Heart left ventricle (tissue), 16 donors: ENCODE measurements around the gene MARS1. TPM values are rescaled to one million over a fixed set of nuclear protein-coding genes. Genes with fewer than 3 reads are reported as not detected.
A peak's percentile ranks its signal among the peaks of the same experiment; 100 is the strongest.

Source experiments
- ATAC-seq, 4 donors: fragments of 200-7000 bp; cut with Tn5 transposase; one replicate each; pipeline ENCODE4 v1.9.1; 2020 to 2022; ENCODE audit warnings: moderate library complexity in 4 of 4, mild to moderate bottlenecking in 3 of 4, moderate number of reproducible peaks in 1 of 4
- DNase-seq, 5 donors: peaks; one replicate each; pipeline ENCODE4 v3.0.0-alpha.2; 2020
- H3K27ac ChIP-seq, 12 donors: fragments of 200-600 bp; sonication (generic) in 4 of 12; one replicate each; pipeline versions ENCODE4 v1.5.0 to v1.8.0; 2016 to 2022; ENCODE audit warnings: mild to moderate bottlenecking in 2 of 12
- H3K27me3 ChIP-seq, 9 donors: fragments of 200-600 bp; sonication (generic) in 2 of 9; one replicate each; pipeline versions ENCODE4 v1.5.1 to v1.8.0; 2016 to 2022; ENCODE audit warnings: mild to moderate bottlenecking in 3 of 9
- H3K36me3 ChIP-seq, 9 donors: fragments of 200-600 bp; sonication (generic) in 2 of 9; one replicate each; pipeline versions ENCODE4 v1.5.0 to v1.8.0; 2018 to 2022; ENCODE audit warnings: mild to moderate bottlenecking in 2 of 9
- H3K4me1 ChIP-seq, 12 donors: fragments of 200-600 bp; sonication (generic) in 4 of 12; one replicate each; pipeline versions ENCODE4 v1.5.0 to v1.8.0; 2016 to 2022; ENCODE audit warnings: mild to moderate bottlenecking in 3 of 12
- H3K4me3 ChIP-seq, 12 donors: fragments of 200-600 bp; sonication (generic) in 4 of 12; one replicate each; pipeline versions ENCODE4 v1.5.0 to v1.8.0; 2017 to 2022; ENCODE audit warnings: mild to moderate bottlenecking in 9 of 12, moderate library complexity in 4 of 12
- H3K9me3 ChIP-seq, 12 donors: fragments of 200-600 bp; sonication (generic) in 4 of 12; one replicate each; pipeline versions ENCODE4 v1.5.0 to v1.8.0; 2016 to 2022; ENCODE audit warnings: mild to moderate bottlenecking in 1 of 12
- POLR2A ChIP-seq, 2 donors: fragments of 450-650 bp; IDR thresholded peaks; one replicate each; pipeline ENCODE4 v1.6.1; 2017; ENCODE audit warnings: antibody characterized with exemption in 2 of 2, mild to moderate bottlenecking in 2 of 2, moderate library complexity in 2 of 2
- WGBS, 4 donors: extraction: QIAGEN DNeasy Blood & Tissue Kit in 2 of 4; methylation state at CpG; one replicate each; pipeline versions ENCODE4 v1.1.5 to v1.1.7; 2013 to 2018; 5-methylcytosine and 5-hydroxymethylcytosine counted together
- intact Hi-C, 10 donors: fragments of 100-400 bp; cut with DNase I; formaldehyde crosslinking; loops; one replicate each; pipeline versions ENCODE4 v1.11.1 to v1.14.2; 2022
- polyA plus RNA-seq, 2 donors: library from polyadenylated mRNA; stranded (reverse); fragments of 200-250 nt; gene quantifications; one replicate each; pipeline ENCODE4 v1.2.3, GENCODE V29; 2013
- total RNA-seq, 9 donors: library from RNA; depleted of rRNA in 2 of 9; stranded (reverse); fragments of >200 nt in 2 of 9; fragmentation: NEBNext Ultra II Directional in 3 of 9; extraction: Animal tissue kit (Norgen Biotek cat#: 25700) in 3 of 9; gene quantifications; one replicate each; pipeline versions ENCODE4 v1.1.0 to v1.2.4, GENCODE V29; 2016 to 2023
- TF ChIP-seq, protein P1 (sequence below), 12 donors: fragments of 200-600 bp; sonication (generic) in 4 of 12; IDR thresholded peaks; one replicate each; pipeline versions ENCODE4 v1.5.0 to v1.8.0; 2018 to 2022; ENCODE audit warnings: antibody characterized with exemption in 12 of 12, mild to moderate bottlenecking in 5 of 12
- donor health status: ischemic (EF 13 %, LVEDD 7.1; RV severe dilation, severe dysfunction).
- donor health status: healthy with polysubstance abuse.
- donor health status: DM: no; HTN: yes; CAD: no.
- donor health status: DM: no; HTN: no; CAD: no.
- donor health status: ischemic (EF 25% LVEDD 6.9; RV normal size, moderate dysfunction).
- donor health status: ischemic (EF 25% LVEDD 5.7; RV mildly dilated, moderate dysfunction).
- donor health status: healthy.
- donor health status: DM: yes; HTN: yes; CAD: no.
- donor health status: ischemic (EF 35%, LVEDD 5.7; RV mildly dilated, moderate dysfunction).
- donor health status: nonischemic (EF 11% LVEDD 7.7; RV severe dilation, severe dysfunction).
- donor health status: DM: yes; HTN: yes; CAD: no.
- donor health status: PGD.
- donor health status: ischemic (EF 29% LVEDD 5.4; RV normal size, mild dysfunction).
- donor health status: nonischemic (EF 23%, LVEDD 6.1; RV moderate dilation, normal function).

Gene MARS1
- total and polyA plus RNA-seq, 11 donors, result 36.8 to 109 (median 74.9) TPM

DNA sequence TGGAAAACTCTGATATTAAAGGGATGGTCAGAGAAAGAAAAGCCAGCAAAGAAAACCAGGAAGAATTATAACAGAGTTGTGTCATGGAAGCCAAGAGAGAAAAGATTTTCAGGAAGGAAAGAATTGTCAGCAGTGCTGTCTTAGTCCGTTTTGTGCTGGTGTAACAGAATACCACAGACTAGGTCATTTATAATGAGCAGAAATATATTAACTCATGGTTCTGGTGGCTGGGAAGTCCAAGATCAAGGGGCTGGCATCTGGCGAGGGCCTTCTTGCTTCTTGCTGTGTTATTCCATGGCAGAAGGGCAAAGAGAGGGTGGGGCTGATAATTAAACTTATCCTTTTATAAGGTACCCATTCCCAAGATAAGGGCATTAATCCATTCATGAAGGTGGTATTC is 39.2 kb upstream of the MARS1 start:
- no peaks in the 10 kb centered on the region for H3K36me3 ChIP-seq
- DNase-seq, result no peak
- H3K4me3 ChIP-seq, result no peak overlapping the region
- TF ChIP-seq POLR2A (IDR thresholded peaks at IDR 0.05), result no peak
- TF ChIP-seq, protein P1, sequence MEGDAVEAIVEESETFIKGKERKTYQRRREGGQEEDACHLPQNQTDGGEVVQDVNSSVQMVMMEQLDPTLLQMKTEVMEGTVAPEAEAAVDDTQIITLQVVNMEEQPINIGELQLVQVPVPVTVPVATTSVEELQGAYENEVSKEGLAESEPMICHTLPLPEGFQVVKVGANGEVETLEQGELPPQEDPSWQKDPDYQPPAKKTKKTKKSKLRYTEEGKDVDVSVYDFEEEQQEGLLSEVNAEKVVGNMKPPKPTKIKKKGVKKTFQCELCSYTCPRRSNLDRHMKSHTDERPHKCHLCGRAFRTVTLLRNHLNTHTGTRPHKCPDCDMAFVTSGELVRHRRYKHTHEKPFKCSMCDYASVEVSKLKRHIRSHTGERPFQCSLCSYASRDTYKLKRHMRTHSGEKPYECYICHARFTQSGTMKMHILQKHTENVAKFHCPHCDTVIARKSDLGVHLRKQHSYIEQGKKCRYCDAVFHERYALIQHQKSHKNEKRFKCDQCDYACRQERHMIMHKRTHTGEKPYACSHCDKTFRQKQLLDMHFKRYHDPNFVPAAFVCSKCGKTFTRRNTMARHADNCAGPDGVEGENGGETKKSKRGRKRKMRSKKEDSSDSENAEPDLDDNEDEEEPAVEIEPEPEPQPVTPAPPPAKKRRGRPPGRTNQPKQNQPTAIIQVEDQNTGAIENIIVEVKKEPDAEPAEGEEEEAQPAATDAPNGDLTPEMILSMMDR (IDR thresholded peaks at IDR 0.05), result no peak
- WGBS, 4 donors, result 84 to 93% (median 92%) methylated on average over 2 of the region's 2 CpGs
- intact Hi-C loops, result no loop called here
- no peaks in the 10 kb centered on the region for H3K27me3 ChIP-seq
- H3K27ac ChIP-seq, result no peak overlapping the region
- ATAC-seq, result no peak
- peaks cover 0 to 5% (median 0%) of the 10 kb centered on the region in 12 donors for H3K9me3 ChIP-seq
- peaks cover 0 to 21% (median 11%) of the 10 kb centered on the region in 12 donors for H3K4me1 ChIP-seq

DNA sequence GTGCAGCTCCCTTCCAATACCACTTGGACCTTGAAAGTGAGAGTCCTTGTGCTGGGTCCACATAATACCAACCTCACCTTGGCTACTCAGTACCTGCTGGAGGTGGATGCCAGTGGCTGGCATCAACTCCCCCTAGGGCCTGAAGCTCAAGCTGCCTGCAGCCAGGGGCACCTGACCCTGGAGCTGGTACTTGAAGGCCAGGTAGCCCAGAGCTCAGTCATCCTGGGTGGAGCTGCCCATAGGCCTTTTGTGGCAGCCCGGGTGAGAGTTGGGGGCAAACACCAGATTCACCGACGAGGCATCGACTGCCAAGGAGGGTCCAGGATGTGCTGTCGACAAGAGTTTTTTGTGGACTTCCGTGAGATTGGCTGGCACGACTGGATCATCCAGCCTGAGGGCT is 38.5 kb upstream of the MARS1 start:
- 95 to 100% (median 96%) methylated on average over 2 to 7 of the region's 7 CpGs; no CpG with 5 or more reads in 1 of the 4 donors for WGBS, 4 donors
- intact Hi-C loops, result no loop called here

DNA sequence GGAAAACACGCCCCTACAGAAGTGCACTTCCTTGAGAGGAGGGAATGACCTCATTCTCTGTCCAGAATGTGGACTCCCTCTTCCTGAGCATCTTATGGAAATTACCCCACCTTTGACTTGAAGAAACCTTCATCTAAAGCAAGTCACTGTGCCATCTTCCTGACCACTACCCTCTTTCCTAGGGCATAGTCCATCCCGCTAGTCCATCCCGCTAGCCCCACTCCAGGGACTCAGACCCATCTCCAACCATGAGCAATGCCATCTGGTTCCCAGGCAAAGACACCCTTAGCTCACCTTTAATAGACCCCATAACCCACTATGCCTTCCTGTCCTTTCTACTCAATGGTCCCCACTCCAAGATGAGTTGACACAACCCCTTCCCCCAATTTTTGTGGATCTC is 37.8 kb upstream of the MARS1 start:
- no peaks in the 10 kb centered on the region for H3K36me3 ChIP-seq
- 84 to 96% (median 89%) methylated on average over 3 of the region's 3 CpGs for WGBS, 4 donors
- no peak overlapping the region for H3K27ac ChIP-seq
- H3K4me3 ChIP-seq, result no peak overlapping the region
- intact Hi-C loops, result loop anchor here in 7 of 10 donors (5.0 to 10.0 kb wide), 3 partner anchors 175 to 188 kb away; no protein-coding TSS in a partner anchor
- H3K27me3 ChIP-seq, result no peaks in the 10 kb centered on the region
- peaks cover 0 to 21% (median 11%) of the 10 kb centered on the region in 12 donors for H3K4me1 ChIP-seq
- H3K9me3 ChIP-seq, result peaks cover 0 to 5% (median 0%) of the 10 kb centered on the region in 12 donors
- DNase-seq (no peak), ATAC-seq (no peak)
- no peak for TF ChIP-seq POLR2A (IDR thresholded peaks at IDR 0.05)
- TF ChIP-seq, protein P1 (IDR thresholded peaks at IDR 0.05), result no peak

More for the DNA sequence above, 38.5 kb upstream of the MARS1 start:
- no peak for DNase-seq
- H3K36me3 ChIP-seq, result no peaks in the 10 kb centered on the region
- H3K4me3 ChIP-seq, result no peak overlapping the region
- ATAC-seq, result no peak
- peaks cover 0 to 21% (median 11%) of the 10 kb centered on the region in 12 donors for H3K4me1 ChIP-seq
- no peak overlapping the region for H3K27ac ChIP-seq
- peaks cover 0 to 5% (median 0%) of the 10 kb centered on the region in 12 donors for H3K9me3 ChIP-seq
- no peak for TF ChIP-seq POLR2A (IDR thresholded peaks at IDR 0.05)
- TF ChIP-seq, protein P1 (IDR thresholded peaks at IDR 0.05), result no peak
- H3K27me3 ChIP-seq, result no peaks in the 10 kb centered on the region

DNA sequence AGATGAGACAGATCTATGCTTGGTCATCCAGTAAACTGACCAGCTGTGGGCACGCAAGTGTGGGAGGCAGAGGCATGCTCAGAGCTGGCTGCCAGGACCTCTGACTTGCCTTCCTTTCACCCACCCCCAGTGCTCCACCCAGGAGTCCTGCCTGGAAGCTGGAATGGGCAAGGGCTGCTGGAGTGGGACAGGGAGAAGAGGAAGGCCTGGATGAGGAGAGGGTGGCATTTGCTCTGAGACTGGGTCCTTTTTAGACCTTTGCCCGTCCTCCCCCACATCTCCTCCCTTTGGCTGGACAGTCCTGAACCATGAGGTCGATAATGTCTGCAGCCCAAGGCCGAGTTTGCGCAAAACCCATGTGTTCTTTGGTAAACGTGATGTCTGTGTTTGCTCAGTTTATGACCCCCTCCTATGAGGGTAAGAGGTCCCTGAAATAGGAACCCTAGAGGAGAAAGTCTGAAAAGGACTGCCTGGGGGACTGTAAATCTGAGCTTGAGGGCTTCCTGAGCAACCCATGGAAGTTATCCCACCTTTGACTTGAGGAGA is 36.6 kb upstream of the MARS1 start:
- ATAC-seq, result no peak
- Histone ChIP-seq H3K27ac (peak overlapping the region in 10 of 12 donors; percentile 8 to 94 (median 77)), H3K36me3 (no peaks in the 10 kb centered on the region), H3K4me1 (peaks cover 0 to 30% (median 12%) of the 10 kb centered on the region in 12 donors), H3K9me3 (peaks cover 0 to 5% (median 0%) of the 10 kb centered on the region in 12 donors), H3K4me3 (no peak overlapping the region), H3K27me3 (no peaks in the 10 kb centered on the region)
- intact Hi-C loops, result loop anchor here in 7 of 10 donors (5.0 to 10.0 kb wide), 3 partner anchors 173 to 189 kb away; no protein-coding TSS in a partner anchor
- WGBS, 4 donors, result 79 to 92% (median 85%) methylated on average over 6 of the region's 6 CpGs
- no peak for DNase-seq
- TF ChIP-seq, protein P1 (IDR thresholded peaks at IDR 0.05), result no peak
- TF ChIP-seq POLR2A (IDR thresholded peaks at IDR 0.05), result no peak
